ENCODE data around the gene OR2AE1.

DNA sequence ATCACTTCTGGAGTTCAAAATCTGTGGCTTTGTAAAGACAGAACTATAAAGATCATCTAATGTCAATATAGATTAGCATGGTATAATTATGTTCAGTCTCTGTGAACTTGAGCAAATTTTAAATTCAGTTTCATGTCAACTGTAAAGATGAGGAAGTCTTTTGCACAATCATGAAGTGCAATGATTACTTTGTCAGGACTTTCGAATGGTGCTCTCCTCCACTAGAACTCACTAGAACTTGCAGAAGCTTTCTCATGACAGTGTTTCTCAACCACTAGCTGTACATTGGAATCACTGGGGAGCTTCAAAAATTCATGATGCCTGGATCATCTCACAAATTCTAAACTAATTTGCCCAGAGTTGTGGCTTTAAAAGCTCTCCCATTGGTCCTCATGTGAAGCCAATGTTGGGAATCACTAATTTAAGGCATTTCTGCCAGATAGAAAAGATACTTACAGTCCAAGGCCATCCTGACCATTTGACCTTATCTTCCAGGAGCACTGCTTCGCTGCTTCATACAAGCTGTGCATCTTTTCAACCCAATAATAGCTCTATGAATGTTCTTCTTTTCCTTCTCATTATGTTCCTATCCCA lies 12.9 kb downstream of the OR2AE1 start:
- no peak for TF ChIP-seq EP300 (IDR thresholded peaks at IDR 0.05)
- TF ChIP-seq, protein P1, sequence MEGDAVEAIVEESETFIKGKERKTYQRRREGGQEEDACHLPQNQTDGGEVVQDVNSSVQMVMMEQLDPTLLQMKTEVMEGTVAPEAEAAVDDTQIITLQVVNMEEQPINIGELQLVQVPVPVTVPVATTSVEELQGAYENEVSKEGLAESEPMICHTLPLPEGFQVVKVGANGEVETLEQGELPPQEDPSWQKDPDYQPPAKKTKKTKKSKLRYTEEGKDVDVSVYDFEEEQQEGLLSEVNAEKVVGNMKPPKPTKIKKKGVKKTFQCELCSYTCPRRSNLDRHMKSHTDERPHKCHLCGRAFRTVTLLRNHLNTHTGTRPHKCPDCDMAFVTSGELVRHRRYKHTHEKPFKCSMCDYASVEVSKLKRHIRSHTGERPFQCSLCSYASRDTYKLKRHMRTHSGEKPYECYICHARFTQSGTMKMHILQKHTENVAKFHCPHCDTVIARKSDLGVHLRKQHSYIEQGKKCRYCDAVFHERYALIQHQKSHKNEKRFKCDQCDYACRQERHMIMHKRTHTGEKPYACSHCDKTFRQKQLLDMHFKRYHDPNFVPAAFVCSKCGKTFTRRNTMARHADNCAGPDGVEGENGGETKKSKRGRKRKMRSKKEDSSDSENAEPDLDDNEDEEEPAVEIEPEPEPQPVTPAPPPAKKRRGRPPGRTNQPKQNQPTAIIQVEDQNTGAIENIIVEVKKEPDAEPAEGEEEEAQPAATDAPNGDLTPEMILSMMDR (IDR thresholded peaks at IDR 0.05), result no peak

Data from upper lobe of left lung (tissue), 4 donors.